HG03558 (cell line): ENCODE measurements around the gene CCNK.

Experiments
- ATAC-seq: cut with Tn5 transposase; IDR thresholded peaks from one replicate; pipeline ENCODE4 v1.9.1; 2021; ENCODE audit warnings: moderate number of reproducible peaks; ENCODE audit not compliant: unreplicated experiment; ENCODE audit errors: extremely low read depth

Gene CCNK

DNA sequence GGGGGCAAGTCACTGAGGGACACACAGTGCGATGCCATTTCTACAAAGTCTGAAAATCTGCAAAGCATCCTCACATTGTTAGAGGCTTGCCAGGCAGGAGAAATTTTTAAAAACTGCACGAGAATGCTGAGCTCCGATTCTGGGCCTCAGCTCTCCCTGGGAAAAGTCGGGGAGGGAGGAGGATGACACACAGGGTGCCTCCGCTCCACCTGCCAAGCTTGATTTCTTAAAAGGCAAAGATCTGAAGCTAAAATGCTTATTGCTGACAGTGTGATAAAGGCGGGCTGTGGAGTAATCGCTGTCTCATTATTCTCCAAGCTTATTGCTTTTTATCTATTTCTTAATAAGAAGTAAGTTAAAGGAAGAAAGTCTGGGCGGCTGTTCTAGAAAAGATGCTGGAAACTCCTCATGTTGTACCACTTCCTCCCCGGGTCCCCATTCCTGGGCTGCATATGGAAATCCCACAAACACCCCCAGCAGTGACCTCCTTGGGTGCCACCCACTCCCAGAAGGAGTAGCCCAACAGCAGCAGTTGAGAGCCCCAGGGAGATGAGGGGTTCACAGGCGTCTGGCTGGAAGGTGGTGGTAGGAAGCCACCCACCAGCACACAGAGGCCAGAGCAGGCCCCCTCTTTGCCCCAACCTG lies 67.8 kb downstream of the CCNK start:
- no peak for ATAC-seq

DNA sequence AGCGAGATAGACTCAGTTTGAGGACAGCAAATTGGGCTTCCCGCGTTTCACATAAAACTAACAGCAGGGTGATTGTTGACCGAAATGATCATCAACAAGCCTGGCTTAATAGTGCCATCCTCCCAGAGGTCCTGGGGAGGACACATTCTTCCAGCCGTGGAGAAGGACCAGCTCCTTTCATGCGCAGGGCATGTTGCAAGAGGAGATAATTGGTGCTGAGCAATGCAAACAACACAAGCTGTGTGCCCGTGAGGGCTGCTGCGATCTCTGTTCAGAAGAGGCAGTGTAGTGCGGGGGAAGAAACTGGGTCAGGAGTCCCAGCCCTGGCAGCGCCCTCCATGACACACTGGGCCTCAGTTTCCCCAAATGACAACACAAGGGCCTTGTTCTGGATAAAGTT lies 68.5 kb downstream of the CCNK start:
- ATAC-seq = no peak

DNA sequence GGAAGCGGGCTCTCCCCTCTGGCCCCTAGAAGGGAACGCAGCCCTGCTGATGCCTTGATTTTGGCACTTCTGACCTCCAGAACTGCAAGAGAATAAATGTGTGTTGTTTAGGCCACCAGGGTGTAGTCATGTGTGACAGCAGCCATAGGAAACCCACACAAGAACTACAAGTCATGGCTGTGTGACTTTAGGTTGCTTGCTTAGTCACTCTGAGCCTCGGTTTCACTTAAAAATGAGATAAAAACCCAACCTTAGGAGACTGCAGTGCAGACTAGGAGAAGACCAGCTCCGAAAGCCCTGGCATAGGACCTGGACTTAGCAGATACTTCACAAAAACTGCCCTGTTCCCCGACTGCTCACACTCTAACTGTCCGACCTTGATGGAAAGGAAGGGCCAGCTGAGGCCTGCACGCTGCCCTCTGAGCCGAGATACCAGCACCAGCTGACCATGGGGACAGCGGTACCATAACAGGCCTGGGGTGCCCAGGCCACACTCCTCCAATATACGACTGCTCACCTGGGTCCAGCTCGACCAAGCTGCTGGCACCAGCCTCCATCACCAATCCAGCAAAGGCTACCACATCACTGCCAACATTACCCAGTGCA lies 69.3 kb downstream of the CCNK start:
- ATAC-seq = no peak

DNA sequence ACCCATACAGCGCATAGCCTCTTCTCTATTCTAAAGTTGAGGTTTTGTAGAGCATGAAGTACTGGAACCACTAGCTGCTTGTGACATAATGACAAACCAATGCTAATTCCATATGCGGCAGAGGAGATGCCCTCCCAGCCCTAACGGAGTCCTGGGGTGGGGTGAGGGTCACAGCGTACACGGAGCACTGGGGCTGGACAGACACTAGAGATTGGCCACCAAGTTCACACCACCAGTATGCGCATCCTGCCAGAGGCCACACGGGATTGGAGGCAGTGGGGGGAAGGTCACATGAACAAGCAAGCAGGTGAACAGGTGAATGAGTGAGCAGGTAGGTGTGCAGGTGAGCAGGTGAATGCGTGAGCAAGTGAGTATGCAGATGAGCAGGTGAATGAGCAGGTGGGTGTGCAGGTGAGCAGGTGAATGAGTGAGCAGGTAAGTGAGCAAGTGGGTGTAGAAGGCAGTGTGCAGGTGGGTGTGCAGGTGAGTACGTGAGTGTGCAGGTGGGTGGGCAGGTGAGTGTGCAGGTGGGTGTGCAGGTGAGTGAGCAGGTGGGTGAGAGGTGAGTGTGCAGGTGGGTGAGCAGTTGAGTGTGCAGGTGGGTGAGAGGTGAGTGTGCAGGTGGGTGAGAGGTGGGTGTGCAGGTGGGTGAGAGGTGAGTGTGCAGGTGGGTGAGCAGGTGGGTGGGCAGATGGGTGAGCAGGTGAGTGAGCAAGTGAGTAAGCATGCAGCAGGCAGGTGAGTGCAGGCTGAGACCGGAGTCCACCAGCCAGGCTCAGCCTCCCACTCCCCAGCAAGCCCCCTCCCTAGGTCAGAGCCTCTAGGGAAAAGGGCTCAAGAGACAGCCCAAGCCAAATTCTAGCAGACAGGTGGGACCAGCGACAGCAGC lies 70.1 kb downstream of the CCNK start:
- no peak for ATAC-seq

DNA sequence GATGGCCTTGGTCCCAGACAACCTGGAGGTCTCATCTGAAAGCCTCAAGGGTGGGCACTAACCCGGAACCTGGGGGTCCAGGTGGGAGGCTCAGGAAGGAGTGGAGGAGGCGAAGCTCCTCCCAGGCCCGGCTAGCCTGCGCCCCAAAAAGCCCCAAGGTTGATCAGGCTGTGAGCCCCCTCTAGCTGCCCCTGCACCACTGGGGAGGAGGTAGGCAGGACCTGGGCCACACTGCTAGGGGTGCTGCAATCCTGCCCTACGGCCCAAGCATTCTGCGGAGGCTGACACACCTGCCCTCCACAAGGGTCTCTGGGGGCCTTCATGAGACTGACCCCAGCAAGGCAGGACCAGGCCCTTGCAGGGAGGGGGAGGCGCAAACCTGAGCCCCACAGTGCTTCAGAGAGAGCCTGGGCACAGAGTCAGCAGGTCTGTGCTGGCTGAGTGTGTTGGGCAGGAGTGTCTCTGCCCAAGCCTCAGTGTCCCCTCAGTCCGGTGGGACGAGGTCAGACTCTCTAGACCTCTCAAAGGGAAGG lies 70.9 kb downstream of the CCNK start:
- ATAC-seq = no peak

DNA sequence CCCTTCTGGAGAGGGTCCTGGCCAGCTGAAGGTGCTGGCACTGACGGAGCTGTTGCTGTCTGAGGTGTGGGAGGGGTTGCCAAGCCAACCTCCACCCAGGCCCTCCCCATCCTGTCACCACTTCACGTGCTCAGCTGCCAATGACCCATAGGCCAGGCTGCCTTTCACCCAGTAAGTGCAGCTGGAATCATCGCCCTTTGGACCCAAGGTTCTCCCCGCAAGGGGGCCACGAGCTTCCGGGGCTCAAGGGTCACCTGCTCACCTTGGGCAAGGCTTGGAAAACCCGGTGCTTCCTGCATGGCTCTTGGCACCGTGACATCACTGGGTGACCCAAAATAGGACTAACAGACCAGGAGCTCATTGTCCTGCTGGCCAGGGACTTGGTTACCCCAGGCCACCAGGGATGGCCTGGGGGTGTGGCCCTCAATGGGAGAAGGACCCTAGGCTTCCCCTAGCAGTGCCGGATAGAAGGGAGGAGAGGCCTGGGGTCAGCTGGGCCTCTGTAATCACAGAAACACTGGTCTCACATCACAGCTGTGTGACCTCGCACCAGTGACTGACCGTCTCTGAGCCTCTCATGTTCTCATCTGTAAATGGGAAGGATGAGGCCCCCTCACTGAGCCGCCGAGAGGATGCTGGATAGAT lies 71.5 kb downstream of the CCNK start:
- no peak for ATAC-seq

DNA sequence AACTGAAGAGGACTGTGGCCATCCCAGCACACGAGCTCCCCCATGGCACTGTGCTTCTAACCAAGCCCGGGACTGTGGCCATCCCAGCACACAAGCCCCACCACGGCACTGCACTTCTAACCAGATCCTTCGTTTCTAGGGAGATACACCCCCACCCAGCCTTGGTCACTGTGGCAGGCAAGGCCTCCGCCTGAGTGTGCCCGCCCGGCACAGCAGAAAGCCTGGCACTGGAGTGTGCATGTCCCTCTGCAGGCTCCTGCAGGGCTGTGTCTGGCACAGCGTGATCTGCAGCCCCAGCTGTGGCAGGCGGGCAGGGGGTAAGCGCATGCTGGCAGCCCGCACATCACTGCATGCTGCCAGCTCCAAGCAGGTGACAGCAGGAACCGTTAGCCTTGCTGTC lies 73.0 kb downstream of the CCNK start:
- no peak for ATAC-seq

DNA sequence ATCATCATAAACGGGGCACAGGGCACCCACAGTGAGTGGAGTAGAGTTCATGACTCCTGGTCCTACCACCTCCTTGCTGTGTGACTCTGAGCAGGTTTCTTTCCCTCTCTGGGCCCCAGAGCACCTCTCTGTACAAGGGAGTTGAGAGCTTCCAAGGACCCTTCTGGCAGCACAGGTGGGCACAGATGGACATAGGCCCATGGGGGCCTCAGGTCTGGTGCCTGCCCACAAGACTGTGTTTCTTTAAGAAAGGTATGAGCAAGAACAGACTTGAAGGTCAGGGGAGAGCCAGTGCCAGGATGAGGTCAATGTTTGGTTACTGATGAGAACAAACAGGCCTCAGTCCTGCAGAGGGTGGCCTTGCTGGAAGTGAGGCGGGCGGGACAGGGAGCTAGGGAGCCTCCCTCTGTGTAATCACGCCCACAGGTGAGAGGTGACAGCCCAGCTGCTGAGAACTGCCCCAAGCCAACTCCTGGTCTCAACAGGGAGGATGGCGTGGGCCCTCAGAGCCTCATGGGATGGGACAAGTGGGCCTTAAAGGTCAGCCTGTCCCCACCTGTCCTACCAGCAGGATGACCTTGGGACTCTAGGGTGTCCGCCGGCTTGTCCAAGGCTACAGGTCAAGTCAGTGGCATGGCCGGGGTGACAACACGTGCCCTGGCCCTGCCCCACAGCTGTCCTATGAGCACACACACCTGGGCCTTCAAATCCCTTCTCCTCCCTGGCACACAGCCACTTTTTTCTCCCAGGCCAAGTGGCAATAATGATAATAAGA lies 73.7 kb downstream of the CCNK start:
- no peak for ATAC-seq

DNA sequence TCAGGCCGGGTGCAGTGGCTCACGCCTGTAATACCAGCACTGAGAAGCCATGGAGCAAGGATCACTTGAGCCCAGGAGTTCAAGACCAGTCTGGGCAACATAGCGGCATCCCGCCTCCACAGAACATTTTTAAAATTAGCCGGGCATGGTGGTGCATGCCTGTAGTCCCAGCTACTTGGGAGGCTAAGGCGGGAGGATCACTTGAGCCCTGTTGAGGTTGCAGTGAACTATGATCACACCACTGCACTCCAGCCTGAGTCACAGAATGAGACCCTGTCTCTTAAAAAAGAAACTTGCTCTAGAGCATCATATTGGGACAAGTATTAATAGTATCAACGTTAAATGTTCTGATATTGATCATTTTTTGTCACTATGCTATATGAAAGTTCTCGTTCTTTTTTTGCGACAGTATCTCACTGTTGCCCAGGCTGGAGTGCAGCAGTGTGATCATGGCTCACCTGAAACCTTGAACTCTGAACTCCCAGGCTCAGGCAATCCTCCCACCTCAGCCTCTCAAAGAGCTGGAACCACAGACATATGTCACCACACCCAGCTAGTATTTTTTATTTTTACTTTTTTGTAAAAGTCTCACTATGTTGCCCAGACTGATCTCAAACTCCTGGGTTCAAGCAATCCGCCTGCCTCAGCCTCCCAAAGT lies 75.1 kb downstream of the CCNK start:
- ATAC-seq = no peak

DNA sequence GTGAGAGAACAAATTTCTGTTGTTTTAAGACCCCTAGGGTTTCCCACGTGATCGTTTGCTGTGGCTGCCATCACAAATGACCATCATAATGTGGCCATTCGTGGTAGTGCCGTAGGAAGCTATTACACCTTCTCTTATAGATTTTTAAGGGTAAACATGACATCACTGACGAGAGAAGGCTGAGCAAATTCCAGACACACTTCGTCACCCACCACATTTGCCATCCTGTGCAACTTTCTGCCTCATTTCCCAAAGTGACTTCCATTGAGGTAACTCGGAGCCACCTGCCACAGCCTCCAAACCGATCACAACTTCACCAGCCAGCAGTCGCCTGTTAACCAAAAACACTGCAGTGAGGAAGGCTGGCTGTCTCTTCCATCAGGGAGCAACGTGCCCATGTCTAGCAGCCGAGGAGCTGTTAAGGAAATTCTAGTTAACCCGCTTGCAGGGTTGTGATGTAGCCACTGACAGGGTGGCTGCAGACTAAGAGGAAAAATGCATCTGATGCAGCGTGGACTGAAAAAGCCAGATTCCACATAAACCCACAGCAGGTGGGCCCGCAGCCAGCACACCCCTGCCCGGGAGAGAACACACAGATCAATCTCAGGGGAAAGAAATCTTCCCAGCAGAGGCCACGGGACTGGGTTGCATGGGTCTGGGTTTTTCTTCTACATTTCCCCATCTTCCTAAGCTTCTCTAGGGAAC lies 78.2 kb downstream of the CCNK start:
- ATAC-seq = no peak

DNA sequence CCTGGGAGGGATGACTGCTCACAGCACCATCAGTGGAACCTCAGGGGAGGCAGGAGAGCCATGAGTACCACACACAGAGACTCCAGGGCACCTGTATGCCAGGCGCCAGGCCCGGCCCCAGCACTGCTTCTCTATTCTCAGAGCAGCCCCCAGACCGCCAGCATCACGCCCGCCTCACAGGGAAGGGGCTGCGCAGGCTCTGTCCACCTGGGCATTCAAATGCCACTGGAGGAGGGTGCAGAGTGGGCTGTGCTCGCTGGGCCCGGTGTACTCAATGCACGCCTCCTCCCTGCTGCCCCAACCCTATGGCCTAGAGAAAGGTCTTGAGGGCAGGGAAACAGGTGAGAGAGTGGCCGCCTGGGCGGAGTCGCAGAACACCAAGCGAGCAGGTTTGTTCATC lies 79.2 kb downstream of the CCNK start:
- no peak for ATAC-seq

DNA sequence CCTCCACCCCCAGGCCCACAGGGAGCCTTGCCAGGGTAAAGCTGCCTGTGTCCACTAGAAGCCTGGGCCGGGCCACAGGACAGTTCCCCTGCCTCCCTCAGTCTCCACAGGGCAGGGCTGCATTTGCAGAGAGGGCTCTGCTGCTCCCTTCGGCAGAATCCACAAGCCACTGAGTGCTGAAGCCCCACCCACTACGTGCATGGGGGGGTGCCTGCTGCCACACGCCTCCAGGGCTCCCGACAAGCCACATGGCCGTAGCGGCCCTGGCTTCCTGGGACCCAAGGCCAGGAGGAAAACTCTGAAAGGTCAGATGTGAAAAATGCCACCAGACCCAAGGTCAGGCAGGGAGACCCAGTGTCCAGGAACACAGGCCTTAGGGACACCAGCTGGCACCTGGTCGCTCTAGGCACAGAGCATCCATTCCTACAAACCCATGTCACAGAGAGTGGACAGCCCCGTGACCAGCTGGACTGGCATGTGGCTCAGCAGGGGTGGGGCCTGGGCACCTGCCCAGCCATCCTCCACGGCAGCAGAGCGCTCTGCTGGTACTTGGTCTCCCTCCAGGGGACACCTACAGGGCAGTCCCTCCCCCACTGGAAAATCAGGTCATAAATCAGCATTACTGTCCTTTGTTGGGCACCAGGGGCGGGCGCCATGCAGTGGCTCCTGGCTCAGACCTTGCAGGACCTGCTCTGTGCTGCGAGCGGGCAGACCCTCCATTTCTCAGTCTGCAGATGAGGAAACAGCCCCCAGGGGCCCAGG lies 79.9 kb downstream of the CCNK start:
- ATAC-seq = no peak

DNA sequence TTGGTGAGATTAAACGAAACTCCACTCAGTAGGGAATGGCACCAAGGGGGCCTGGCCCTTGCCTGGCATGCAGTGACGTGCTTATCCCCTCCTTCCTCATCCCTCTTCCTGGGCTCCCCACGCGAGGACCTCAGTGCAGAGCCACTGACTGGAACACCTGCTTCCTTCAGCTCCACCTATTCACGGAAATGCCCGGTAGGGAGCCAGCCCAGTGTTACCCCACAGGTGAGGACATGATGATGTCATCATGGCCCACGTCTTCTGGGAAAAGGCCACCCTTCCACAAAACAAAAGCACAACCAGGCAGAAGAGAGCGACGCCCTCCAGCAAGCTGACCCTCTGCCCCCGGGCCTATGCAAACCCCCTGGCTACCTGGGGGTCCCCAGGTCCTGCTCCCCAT lies 80.7 kb downstream of the CCNK start:
- ATAC-seq = no peak
